ENCODE results near the gene ERICH2. TPM values are rescaled to one million over a fixed set of nuclear protein-coding genes. Genes with fewer than 3 reads are reported as not detected.

ERICH2 gene
- total and polyA plus RNA-seq, 2 of the 13 experiments (the other 11 are each of a cell fraction or from before 2014, with no cell fraction given), result not detected

DNA sequence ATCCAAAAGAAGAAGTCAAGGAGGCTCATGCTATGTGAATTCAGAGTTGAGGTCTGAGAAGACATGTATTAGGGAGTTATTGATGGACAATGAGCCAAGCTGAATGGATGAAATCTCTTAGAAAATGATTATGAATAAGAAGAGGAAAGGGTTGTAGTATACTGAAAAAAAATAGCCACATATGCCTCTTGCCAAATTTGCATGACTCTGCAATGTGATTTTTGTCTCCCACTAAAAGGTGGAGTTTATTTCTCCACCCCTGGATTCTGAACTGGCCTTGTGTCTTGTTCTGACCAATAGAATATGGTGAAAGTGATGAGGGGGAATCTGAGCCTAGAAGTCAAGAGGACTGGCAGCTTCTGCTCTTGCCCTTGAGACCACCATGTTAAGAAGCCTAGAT lies 8.6 kb upstream of the ERICH2 start (continued):
- TF ChIP-seq, protein P1, sequence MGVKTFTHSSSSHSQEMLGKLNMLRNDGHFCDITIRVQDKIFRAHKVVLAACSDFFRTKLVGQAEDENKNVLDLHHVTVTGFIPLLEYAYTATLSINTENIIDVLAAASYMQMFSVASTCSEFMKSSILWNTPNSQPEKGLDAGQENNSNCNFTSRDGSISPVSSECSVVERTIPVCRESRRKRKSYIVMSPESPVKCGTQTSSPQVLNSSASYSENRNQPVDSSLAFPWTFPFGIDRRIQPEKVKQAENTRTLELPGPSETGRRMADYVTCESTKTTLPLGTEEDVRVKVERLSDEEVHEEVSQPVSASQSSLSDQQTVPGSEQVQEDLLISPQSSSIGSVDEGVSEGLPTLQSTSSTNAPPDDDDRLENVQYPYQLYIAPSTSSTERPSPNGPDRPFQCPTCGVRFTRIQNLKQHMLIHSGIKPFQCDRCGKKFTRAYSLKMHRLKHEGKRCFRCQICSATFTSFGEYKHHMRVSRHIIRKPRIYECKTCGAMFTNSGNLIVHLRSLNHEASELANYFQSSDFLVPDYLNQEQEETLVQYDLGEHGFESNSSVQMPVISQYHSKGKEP (CRISPR knock-in tag; IDR thresholded peaks at IDR 0.05), result no peak
- TF ChIP-seq, protein P2, sequence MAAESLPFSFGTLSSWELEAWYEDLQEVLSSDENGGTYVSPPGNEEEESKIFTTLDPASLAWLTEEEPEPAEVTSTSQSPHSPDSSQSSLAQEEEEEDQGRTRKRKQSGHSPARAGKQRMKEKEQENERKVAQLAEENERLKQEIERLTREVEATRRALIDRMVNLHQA (CRISPR knock-in tag; IDR thresholded peaks at IDR 0.05), result no peak
- TF ChIP-seq MAF1 (CRISPR knock-in tag; IDR thresholded peaks at IDR 0.05; ENCODE audit: borderline replicate concordance), result no peak
- no peak for TF ChIP-seq ZNF468 (CRISPR knock-in tag; IDR thresholded peaks at IDR 0.05)
- TF ChIP-seq NR1H2 (CRISPR knock-in tag; IDR thresholded peaks at IDR 0.05; ENCODE audit: borderline replicate concordance, low read depth), result no peak
- TF ChIP-seq SNRNP70 (IDR thresholded peaks at IDR 0.05; ENCODE audit: low read depth, low read length), result no peak
- no peak for TF ChIP-seq YY1 (IDR thresholded peaks at IDR 0.05; ENCODE audit: insufficient read depth, insufficient replicate concordance, low read depth, low read length)
- TF ChIP-seq ZNF781 (CRISPR knock-in tag; IDR thresholded peaks at IDR 0.05; ENCODE audit: borderline replicate concordance, not compliant biosample characterization), result no peak

DNA sequence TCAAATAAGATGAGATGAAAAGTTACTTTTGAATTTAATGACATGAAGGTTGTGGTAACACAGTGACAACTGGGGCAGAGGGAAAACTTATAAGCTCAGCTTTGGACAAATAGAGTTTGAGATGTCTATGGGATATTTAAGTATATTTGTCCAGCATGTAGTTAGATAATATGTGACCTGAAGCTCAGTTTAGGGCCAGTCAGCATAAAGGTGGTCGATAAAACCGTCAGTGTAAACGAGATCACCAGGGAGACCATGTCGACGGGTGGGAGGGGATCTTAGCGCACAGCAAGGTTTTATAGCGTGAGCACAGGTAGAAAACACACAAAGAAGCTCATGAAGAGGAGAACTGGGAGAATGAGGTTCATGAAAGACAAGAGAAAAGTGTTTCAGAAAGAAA lies 7.4 kb upstream of the ERICH2 start:
- no peaks in the 10 kb centered on the region for H3K79me2 ChIP-seq (ENCODE audit: insufficient read depth, low read length)
- H3K9me3 ChIP-seq (ENCODE audit: low read length), result no peaks in the 10 kb centered on the region
- H3K27me3 ChIP-seq (ENCODE audit: control insufficient read depth in 1 of 2, insufficient read depth in 2 of 2, low read length in 2 of 2), result peaks cover 0 to 2% of the 10 kb centered on the region in 2 experiments; a peak in 1 of 5 replicates
- H3K36me3 ChIP-seq (replicated peaks in 1 of 2; ENCODE audit: control insufficient read depth in 1 of 2, insufficient read depth in 2 of 2, low read length in 2 of 2), result no peaks in the 10 kb centered on the region
- 63% methylated on average over 7 of the region's 7 CpGs for WGBS (ENCODE audit: low lambda C conversion rate)
- H2AFZ ChIP-seq (ENCODE audit: low read length), result no peak overlapping the region
- FAIRE-seq (no peak), ATAC-seq (no peak), DNase-seq (ENCODE audit: low spot score) (no peak)
- ChIA-PET POLR2A (no interaction called here), CTCF (ENCODE audit: low intra/inter-chr PET ratio, low total read pairs) (no interaction called here)
- BruUV-seq (replicated peaks), result no TSS peak
- H3K27ac ChIP-seq (ENCODE audit: extremely low read length, insufficient read depth, low read length), result no peak overlapping the region
- H3K9ac ChIP-seq (ENCODE audit: insufficient read depth, low read depth, low read length), result no peak overlapping the region
- in situ Hi-C loops (cut with HindIII; ENCODE audit: extremely low pct_ligation_motif_present, low pct_unique_long_range_greater_than_20kb) (no loop called here), intact Hi-C loops (cut with micrococcal nuclease; ENCODE audit: unreplicated experiment) (no loop called here)
- no peak for TF ChIP-seq ZNF546 (CRISPR knock-in tag; conservative IDR thresholded peaks at IDR 0.05)
- TF ChIP-seq, protein P3, sequence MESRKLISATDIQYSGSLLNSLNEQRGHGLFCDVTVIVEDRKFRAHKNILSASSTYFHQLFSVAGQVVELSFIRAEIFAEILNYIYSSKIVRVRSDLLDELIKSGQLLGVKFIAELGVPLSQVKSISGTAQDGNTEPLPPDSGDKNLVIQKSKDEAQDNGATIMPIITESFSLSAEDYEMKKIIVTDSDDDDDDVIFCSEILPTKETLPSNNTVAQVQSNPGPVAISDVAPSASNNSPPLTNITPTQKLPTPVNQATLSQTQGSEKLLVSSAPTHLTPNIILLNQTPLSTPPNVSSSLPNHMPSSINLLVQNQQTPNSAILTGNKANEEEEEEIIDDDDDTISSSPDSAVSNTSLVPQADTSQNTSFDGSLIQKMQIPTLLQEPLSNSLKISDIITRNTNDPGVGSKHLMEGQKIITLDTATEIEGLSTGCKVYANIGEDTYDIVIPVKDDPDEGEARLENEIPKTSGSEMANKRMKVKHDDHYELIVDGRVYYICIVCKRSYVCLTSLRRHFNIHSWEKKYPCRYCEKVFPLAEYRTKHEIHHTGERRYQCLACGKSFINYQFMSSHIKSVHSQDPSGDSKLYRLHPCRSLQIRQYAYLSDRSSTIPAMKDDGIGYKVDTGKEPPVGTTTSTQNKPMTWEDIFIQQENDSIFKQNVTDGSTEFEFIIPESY (CRISPR knock-in tag; IDR thresholded peaks at IDR 0.05), result 0 out of 2 replicates have a peak, but pooled peaks have one; percentile 24
- peak; percentile 76 for TF ChIP-seq MAFF (IDR thresholded peaks at IDR 0.05; ENCODE audit: low read depth, low read length)
- TF ChIP-seq CREM (IDR thresholded peaks at IDR 0.05), result no peak
- TF ChIP-seq CREM (CRISPR knock-in tag; IDR thresholded peaks at IDR 0.05), result no peak
- TF ChIP-seq ZNF879 (CRISPR knock-in tag; IDR thresholded peaks at IDR 0.05), result no peak
- no peak for TF ChIP-seq SCMH1 (CRISPR knock-in tag; IDR thresholded peaks at IDR 0.05; ENCODE audit: borderline replicate concordance)
- peak; percentile 83 to 89 for TF ChIP-seq MAFK (conservative IDR thresholded peaks at IDR 0.05 in 1 of 2, IDR thresholded peaks at IDR 0.05 in 1 of 2; ENCODE audit: low read length in 2 of 2)
- H3K4me1 ChIP-seq (ENCODE audit: insufficient read depth, low read length), result peaks cover 27% of the 10 kb centered on the region
- no peak overlapping the region for H3K4me3 ChIP-seq (replicated peaks in 1 of 3; ENCODE audit: insufficient read depth in 1 of 3, low read depth in 2 of 3, low read length in 3 of 3)
- H3K4me2 ChIP-seq (ENCODE audit: low read depth, low read length), result no peak overlapping the region
- no peaks in the 10 kb centered on the region for H4K20me1 ChIP-seq (ENCODE audit: insufficient read depth, low read length)
